HG03280 (cell line): Measurements from ENCODE around the gene ARHGAP26.

Experiments used
- ATAC-seq: cut with Tn5 transposase; IDR thresholded peaks from one replicate; pipeline ENCODE4 v1.9.1; 2021; ENCODE audit warnings: mild to moderate bottlenecking, moderate library complexity; ENCODE audit not compliant: unreplicated experiment

The ARHGAP26 gene

GRCh38 chr5:143226872-143227271 is 456.7 kb downstream of the ARHGAP26 start:
- no peak for ATAC-seq

GRCh38 chr5:143227301-143227700 is 457.1 kb downstream of the ARHGAP26 start:
- ATAC-seq, result no peak

GRCh38 chr5:143228597-143229293 is 458.6 kb downstream of the ARHGAP26 start:
- ATAC-seq, result no peak

GRCh38 chr5:143229426-143229895 is 459.3 kb downstream of the ARHGAP26 start:
- peak; percentile 38 for ATAC-seq

GRCh38 chr5:143229896-143230675 is 459.9 kb downstream of the ARHGAP26 start:
- peak; percentile 93 for ATAC-seq

GRCh38 chr5:143230676-143230996 is 460.5 kb downstream of the ARHGAP26 start:
- no peak for ATAC-seq

GRCh38 chr5:143231416-143231815 is 461.2 kb downstream of the ARHGAP26 start:
- no peak for ATAC-seq

- no peak for ATAC-seq
These were observed 462.0 kb downstream of the ARHGAP26 start for GRCh38 chr5:143231973-143232812.

GRCh38 chr5:143233031-143233430 is 462.9 kb downstream of the ARHGAP26 start:
- no peak for ATAC-seq

GRCh38 chr5:143234162-143234842 is 464.1 kb downstream of the ARHGAP26 start:
- no peak for ATAC-seq

- no peak for ATAC-seq
These were observed 465.2 kb downstream of the ARHGAP26 start for GRCh38 chr5:143235423-143235822.

- ATAC-seq, result no peak
These were observed 466.5 kb downstream of the ARHGAP26 start for GRCh38 chr5:143236682-143237081.

GRCh38 chr5:143237664-143238063 is 467.5 kb downstream of the ARHGAP26 start:
- ATAC-seq, result no peak

- no peak for ATAC-seq
These were observed 468.4 kb downstream of the ARHGAP26 start for GRCh38 chr5:143238620-143239019.

GRCh38 chr5:143239882-143240518 is 469.8 kb downstream of the ARHGAP26 start:
- ATAC-seq, result no peak

GRCh38 chr5:143241892-143242291 is 471.7 kb downstream of the ARHGAP26 start:
- ATAC-seq, result no peak

- ATAC-seq, result no peak
These were observed 472.9 kb downstream of the ARHGAP26 start for GRCh38 chr5:143243103-143243502.

- ATAC-seq, result no peak
These were observed 474.0 kb downstream of the ARHGAP26 start for GRCh38 chr5:143244000-143244736.

GRCh38 chr5:143244990-143245389 is 474.8 kb downstream of the ARHGAP26 start:
- no peak for ATAC-seq
